Endothelial cell of umbilical vein (primary cell): ENCODE data around the gene TTC33. TPM values are rescaled to one million over a fixed set of nuclear protein-coding genes. Genes with fewer than 3 reads are reported as not detected.
A peak's percentile ranks its signal among the peaks of the same experiment; 100 is the strongest.

Experiments
- BruUV-seq: library from RNA; stranded (reverse); fragments of 400-500 nt; replicated peaks from 2 replicates; lab custom pipeline; 2021; lab: Mats Ljungman, UMichigan
- CTCF ChIA-PET: fragments of 300-600, 350-600 bp; sonication (Branson Sonifier 250); formaldehyde crosslinking; loops from one replicate; lab custom pipeline; 2021; ENCODE audit warnings: antibody characterized with exemption, inconsistent platforms; lab: Charles Lee
- POLR2A ChIA-PET: fragments of 300-600, 350-600 bp; sonication (Branson Sonifier 250); formaldehyde crosslinking; loops from one replicate; lab custom pipeline; 2021; ENCODE audit warnings: antibody characterized with exemption, inconsistent platforms; lab: Charles Lee
- DNase-seq: peaks from one replicate; pipeline ENCODE4 v3.0.0-alpha.2; 2011; ENCODE audit warnings: low read depth, low spot score
- FAIRE-seq: peaks from 2 replicates; lab custom pipeline; 2011; peaks lifted over from hg19 to GRCh38; lab: Jason Lieb, UNC
- H2AFZ ChIP-seq: 2 replicates; pipeline ENCODE4 v1.6.0; 2012; ENCODE audit warnings: low read depth, low read length, control low read depth, inconsistent platforms
- H3K27ac ChIP-seq: 2 replicates; pipeline ENCODE4 v1.5.1; 2011; ENCODE audit warnings: low read depth, mild to moderate bottlenecking, control low read depth, low read length, moderate library complexity; ENCODE audit not compliant: insufficient read depth
- H3K27me3 ChIP-seq, 2 experiments: 2 replicates each; pipeline versions ENCODE4 v1.6.0 to v1.6.1; 2011; ENCODE audit warnings: low read length in 2 of 2, mixed read lengths in 1 of 2; ENCODE audit not compliant: control insufficient read depth in 2 of 2, insufficient read depth in 2 of 2
- H3K36me3 ChIP-seq, 2 experiments: 2 replicates in 1 of 2; 3 replicates in 1 of 2; pipeline ENCODE4 v1.5.1; 2011; ENCODE audit warnings: low read length in 2 of 2, mild to moderate bottlenecking in 1 of 2, moderate library complexity in 1 of 2; ENCODE audit not compliant: control insufficient read depth in 2 of 2, insufficient read depth in 2 of 2; ENCODE audit errors: extremely low read depth in 1 of 2
- H3K4me1 ChIP-seq: 3 replicates; pipeline ENCODE4 v1.5.1; 2011; ENCODE audit warnings: mild to moderate bottlenecking, low read length; ENCODE audit not compliant: control insufficient read depth, insufficient read depth; ENCODE audit errors: extremely low read depth
- H3K4me2 ChIP-seq: 2 replicates; pipeline ENCODE4 v1.6.1; 2011; ENCODE audit warnings: low read length, control low read depth, mixed read lengths; ENCODE audit not compliant: insufficient read depth
- H3K4me3 ChIP-seq, 3 experiments: fragments of 200-600 bp in 1 of 3; sonication (generic), shearing (Covaris generic) in 1 of 3; replicated peaks in 1 of 3; 2 replicates each; pipeline ENCODE4 v1.5.1; 2011 to 2016; ENCODE audit warnings: control low read depth in 3 of 3, low read length in 3 of 3, mild to moderate bottlenecking in 2 of 3, inconsistent platforms in 1 of 3, low read depth in 1 of 3, moderate library complexity in 1 of 3; ENCODE audit not compliant: insufficient read depth in 1 of 3
- H3K79me2 ChIP-seq: 2 replicates; pipeline ENCODE4 v1.6.0; 2012; ENCODE audit warnings: low read length, inconsistent platforms; ENCODE audit not compliant: control insufficient read depth, insufficient read depth
- H3K9ac ChIP-seq: replicated peaks from 2 replicates; pipeline ENCODE3; 2011; ENCODE audit warnings: low read length, control low read depth; ENCODE audit not compliant: insufficient read depth; ENCODE audit errors: extremely low read depth
- H3K9me1 ChIP-seq: replicated peaks from 3 replicates; pipeline ENCODE4 v1.6.0; 2011; ENCODE audit warnings: mild to moderate bottlenecking, low read length; ENCODE audit not compliant: control insufficient read depth, insufficient read depth; ENCODE audit errors: extremely low read depth
- H3K9me3 ChIP-seq: replicated peaks from 2 replicates; pipeline ENCODE4 v1.5.1; 2012; ENCODE audit warnings: low read length, inconsistent platforms; ENCODE audit not compliant: control insufficient read depth, insufficient read depth
- H4K20me1 ChIP-seq: replicated peaks from 2 replicates; pipeline ENCODE3; 2011; ENCODE audit warnings: mild to moderate bottlenecking, low read length; ENCODE audit not compliant: control insufficient read depth, insufficient read depth; ENCODE audit errors: extremely low read depth
- EZH2 ChIP-seq: IDR thresholded peaks from 2 replicates; pipeline ENCODE4 v1.6.1; 2012; ENCODE audit warnings: borderline replicate concordance, low read depth, mild to moderate bottlenecking, moderate library complexity, low read length, inconsistent platforms; ENCODE audit not compliant: severe bottlenecking
- FOS ChIP-seq: IDR thresholded peaks from 2 replicates; pipeline ENCODE4 v1.6.1; 2011; ENCODE audit warnings: mild to moderate bottlenecking, low read length, moderate library complexity, borderline replicate concordance; ENCODE audit not compliant: insufficient read depth
- GATA2 ChIP-seq: IDR thresholded peaks from 2 replicates; pipeline ENCODE4 v1.7.0; 2011; ENCODE audit warnings: low read depth, mild to moderate bottlenecking, moderate library complexity, mixed read lengths, low read length; ENCODE audit not compliant: insufficient read length, insufficient read depth
- JUN ChIP-seq: IDR thresholded peaks from 2 replicates; pipeline ENCODE4 v1.6.1; 2011; ENCODE audit warnings: borderline replicate concordance, low read depth; ENCODE audit not compliant: insufficient read length, insufficient read depth
- MYC ChIP-seq: IDR thresholded peaks from one replicate; pipeline ENCODE4 v1.6.1; 2011; ENCODE audit warnings: mild to moderate bottlenecking, low read depth, low read length
- POLR2A ChIP-seq: IDR thresholded peaks from 2 replicates; pipeline ENCODE4 v1.6.1; 2012; ENCODE audit warnings: low read depth, mild to moderate bottlenecking, control low read depth, low read length
- POLR2AphosphoS5 ChIP-seq: IDR thresholded peaks from 2 replicates; pipeline ENCODE4 v1.6.1; 2012; ENCODE audit warnings: low read depth, mild to moderate bottlenecking, control low read depth, low read length, moderate library complexity; ENCODE audit not compliant: insufficient read depth
- dilution Hi-C: fragments of 300-500 bp; cut with MboI; formaldehyde crosslinking; loops from one replicate; pipeline ENCODE4 v1.15.0; 2019; ENCODE audit warnings: low sequenced_read_pairs; ENCODE audit not compliant: extremely low pct_ligation_motif_present
- intact Hi-C: fragments of 100-400 bp; cut with micrococcal nuclease; formaldehyde crosslinking; loops from one replicate; pipeline ENCODE4 v1.10.0; 2022
- polyA plus RNA-seq, 4 experiments: library from polyadenylated mRNA; depleted of rRNA in 3 of 4; stranded (reverse) in 3 of 4; unstranded in 1 of 4; fragments of >200 nt; gene quantifications; 2 replicates each; pipeline versions ENCODE4 v1.2.1 to v1.2.3, GENCODE V29; 2011 to 2012; ENCODE audit warnings: missing spikeins in 1 of 4
- total RNA-seq: library from RNA; stranded (reverse); gene quantifications from 2 replicates; pipeline ENCODE4 v1.2.3, GENCODE V29; 2021
- TF ChIP-seq, protein P1 (sequence below): IDR thresholded peaks from 2 replicates; pipeline ENCODE4 v1.6.1; 2011; ENCODE audit not compliant: insufficient read depth, insufficient read length
- TF ChIP-seq, protein P2 (sequence below), 2 donors: IDR thresholded peaks; 1 replicate in 1 of 2; 2 replicates in 1 of 2; pipeline ENCODE4 v1.5.1; 2011; ENCODE audit warnings: low read length in 2 of 2, mild to moderate bottlenecking in 2 of 2, moderate library complexity in 2 of 2, control low read depth in 1 of 2, inconsistent platforms in 1 of 2, low read depth in 1 of 2; ENCODE audit not compliant: insufficient read depth in 1 of 2; ENCODE audit errors: extremely low read depth in 1 of 2

The TTC33 gene
- total and polyA plus RNA-seq, 2 donors (not counting 3 experiments of a cell fraction or from before 2014, with no cell fraction given), result 2.2 to 11.7 TPM

DNA sequence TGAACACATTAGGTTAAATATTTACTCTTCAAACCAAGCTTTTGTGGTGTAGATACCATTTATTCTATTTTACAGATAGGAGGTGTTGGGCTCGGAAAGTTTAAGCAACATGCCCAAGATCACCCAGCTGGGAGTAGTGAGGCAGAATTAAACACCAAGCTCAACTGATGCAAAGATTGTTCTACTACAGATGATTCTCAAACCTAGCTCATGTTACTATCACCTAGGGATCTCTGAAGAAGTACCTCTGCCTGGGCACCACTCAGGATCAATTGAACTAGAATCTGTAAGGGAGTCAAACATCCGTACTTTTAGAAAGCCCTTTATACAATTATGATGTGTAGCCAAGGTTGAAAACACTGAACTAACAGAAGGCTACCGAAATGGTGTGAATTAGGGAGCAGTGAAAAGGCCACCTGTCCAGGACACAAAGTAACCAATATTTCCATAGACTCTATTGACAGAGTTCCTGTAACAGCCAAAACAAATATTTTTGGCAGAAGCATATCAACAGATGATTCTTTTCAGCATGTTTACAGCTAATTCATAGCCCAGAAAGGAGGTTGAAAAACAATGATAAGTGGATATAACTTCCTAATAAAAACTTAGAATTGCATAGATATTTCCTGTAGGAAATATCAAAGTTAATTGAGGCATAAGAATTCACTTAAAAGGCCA lies 234.5 kb downstream of the TTC33 start:
- FAIRE-seq (no peak), DNase-seq (peak; percentile 71)
- Histone ChIP-seq H3K27me3 (peaks cover 2 to 32% of the 10 kb centered on the region in 2 experiments), H2AFZ (no peak overlapping the region), H3K4me1 (peaks cover 9% of the 10 kb centered on the region), H3K27ac (no peak overlapping the region), H3K9me3 (no peaks in the 10 kb centered on the region), H3K36me3 (no peaks in the 10 kb centered on the region), H3K4me2 (peak overlapping the region; percentile 72), H3K9me1 (no peaks in the 10 kb centered on the region), H4K20me1 (no peaks in the 10 kb centered on the region), H3K79me2 (no peaks in the 10 kb centered on the region), H3K4me3 (peak overlapping the region in 2 of 3 experiments; percentile 17 to 23), H3K9ac (no peak overlapping the region)
- intact Hi-C loops, result loop anchor here (1.0 to 5.0 kb wide), 3 partner anchors 59 to 574 kb away; no protein-coding TSS in a partner anchor
- dilution Hi-C loops, result no loop called here
- ChIA-PET POLR2A (no interaction called here), CTCF (interaction anchor here (1.0 to 1.6 kb wide), 4 partner anchors 10 to 160 kb away, joined by 3 to 5 read pairs (median 3); no protein-coding TSS in a partner anchor)
- TF ChIP-seq EZH2 (no peak), GATA2 (peak; percentile 35)
- BruUV-seq, result no TSS peak

DNA sequence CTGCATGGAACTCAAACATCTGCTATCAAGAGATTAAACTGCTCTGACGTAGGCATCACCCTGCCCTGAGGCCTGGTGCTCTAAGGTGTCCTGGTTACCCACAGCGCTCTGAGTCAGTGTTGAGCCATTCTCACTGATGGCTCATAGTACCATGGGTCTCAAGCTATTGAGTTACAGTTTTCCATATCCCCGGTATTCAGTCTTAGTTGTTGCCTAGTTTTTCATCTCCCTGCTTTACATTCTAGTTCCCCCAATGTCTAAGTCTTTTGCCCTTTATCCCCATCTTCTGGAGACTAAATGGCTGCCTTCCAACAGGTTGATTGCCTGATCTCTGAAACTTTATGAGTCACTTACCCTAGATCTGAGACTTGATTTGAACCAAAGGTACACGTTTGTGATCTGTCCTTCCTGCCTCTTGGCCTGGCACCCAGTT lies 237.3 kb downstream of the TTC33 start:
- CTCF ChIA-PET, result interaction anchor here (1.0 kb wide), 1 partner anchor 54 kb away, joined by 3 read pairs; no protein-coding TSS in a partner anchor

More for the DNA sequence above, 237.3 kb downstream of the TTC33 start:
- no TSS peak for BruUV-seq
- TF ChIP-seq EZH2 (no peak), MYC (no peak), JUN (no peak), GATA2 (no peak), FOS (no peak), POLR2A (no peak), POLR2AphosphoS5 (no peak)
- TF ChIP-seq, protein P1, sequence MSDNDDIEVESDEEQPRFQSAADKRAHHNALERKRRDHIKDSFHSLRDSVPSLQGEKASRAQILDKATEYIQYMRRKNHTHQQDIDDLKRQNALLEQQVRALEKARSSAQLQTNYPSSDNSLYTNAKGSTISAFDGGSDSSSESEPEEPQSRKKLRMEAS, result no peak
- TF ChIP-seq, protein P2, sequence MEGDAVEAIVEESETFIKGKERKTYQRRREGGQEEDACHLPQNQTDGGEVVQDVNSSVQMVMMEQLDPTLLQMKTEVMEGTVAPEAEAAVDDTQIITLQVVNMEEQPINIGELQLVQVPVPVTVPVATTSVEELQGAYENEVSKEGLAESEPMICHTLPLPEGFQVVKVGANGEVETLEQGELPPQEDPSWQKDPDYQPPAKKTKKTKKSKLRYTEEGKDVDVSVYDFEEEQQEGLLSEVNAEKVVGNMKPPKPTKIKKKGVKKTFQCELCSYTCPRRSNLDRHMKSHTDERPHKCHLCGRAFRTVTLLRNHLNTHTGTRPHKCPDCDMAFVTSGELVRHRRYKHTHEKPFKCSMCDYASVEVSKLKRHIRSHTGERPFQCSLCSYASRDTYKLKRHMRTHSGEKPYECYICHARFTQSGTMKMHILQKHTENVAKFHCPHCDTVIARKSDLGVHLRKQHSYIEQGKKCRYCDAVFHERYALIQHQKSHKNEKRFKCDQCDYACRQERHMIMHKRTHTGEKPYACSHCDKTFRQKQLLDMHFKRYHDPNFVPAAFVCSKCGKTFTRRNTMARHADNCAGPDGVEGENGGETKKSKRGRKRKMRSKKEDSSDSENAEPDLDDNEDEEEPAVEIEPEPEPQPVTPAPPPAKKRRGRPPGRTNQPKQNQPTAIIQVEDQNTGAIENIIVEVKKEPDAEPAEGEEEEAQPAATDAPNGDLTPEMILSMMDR (IDR thresholded peaks at IDR 0.05; ENCODE audit: extremely low read depth in 1 of 2, insufficient read depth in 1 of 2, low read depth in 1 of 2, low read length in 2 of 2), result no peak
- Histone ChIP-seq H3K9me1 (no peaks in the 10 kb centered on the region), H3K9me3 (no peaks in the 10 kb centered on the region), H2AFZ (no peak overlapping the region), H4K20me1 (no peaks in the 10 kb centered on the region), H3K4me3 (no peak overlapping the region), H3K9ac (no peak overlapping the region), H3K36me3 (no peaks in the 10 kb centered on the region), H3K27me3 (peaks cover 2 to 35% of the 10 kb centered on the region in 2 experiments), H3K4me2 (no peak overlapping the region), H3K4me1 (peaks cover 9% of the 10 kb centered on the region), H3K79me2 (no peaks in the 10 kb centered on the region), H3K27ac (no peak overlapping the region)
- intact Hi-C loops (no loop called here), dilution Hi-C loops (no loop called here)
- FAIRE-seq, result no peak
- no peak for DNase-seq
- POLR2A ChIA-PET, result no interaction called here
